Measurements from ENCODE around the gene DDX17.
"Not testable (repeated sequence)": the region's sequence is repeated elsewhere in the genome, so short reads cannot be mapped to it uniquely, and the experiment has no call there.

Gene DDX17

GRCh38 chr22:38494939-38495338 lies 11.2 kb downstream of the DDX17 start:
- DNase-seq (ENCODE audit: extremely low spot score, insufficient read length, low read depth) (no peak), FAIRE-seq (no peak)

GRCh38 chr22:38494498-38494897 lies 11.6 kb downstream of the DDX17 start:
- no peak for FAIRE-seq
- no peak for DNase-seq (ENCODE audit: extremely low spot score, insufficient read length, low read depth)

- no peak for DNase-seq (ENCODE audit: extremely low spot score, insufficient read length, low read depth)
- FAIRE-seq = no peak
These were observed 14.3 kb downstream of the DDX17 start for GRCh38 chr22:38491707-38492348.

- DNase-seq (ENCODE audit: extremely low spot score, insufficient read length, low read depth) (no peak), FAIRE-seq (no peak)
These were observed 15.2 kb downstream of the DDX17 start for GRCh38 chr22:38490915-38491314.

DNA sequence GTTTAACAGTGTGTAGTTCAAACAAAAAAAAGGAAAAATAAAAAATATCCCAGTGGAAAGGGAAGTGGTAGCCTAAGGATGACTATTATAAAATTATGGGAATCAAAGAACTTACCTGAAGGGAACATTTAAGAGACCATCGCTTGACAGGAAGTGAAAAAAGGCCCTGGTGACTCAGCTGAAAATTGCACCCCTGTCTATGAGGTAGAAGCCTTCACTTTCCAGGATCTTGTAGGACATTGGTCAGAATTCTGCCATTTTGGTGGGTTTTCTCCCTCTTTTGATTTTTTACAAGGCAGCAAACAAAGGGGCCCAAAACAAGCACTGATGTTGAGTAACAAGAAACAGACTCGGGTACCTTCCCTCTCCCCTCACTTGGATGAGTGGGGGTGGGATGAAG lies 15.6 kb downstream of the DDX17 start:
- DNase-seq (ENCODE audit: extremely low spot score, insufficient read length, low read depth) (no peak), FAIRE-seq (no peak)

DNA sequence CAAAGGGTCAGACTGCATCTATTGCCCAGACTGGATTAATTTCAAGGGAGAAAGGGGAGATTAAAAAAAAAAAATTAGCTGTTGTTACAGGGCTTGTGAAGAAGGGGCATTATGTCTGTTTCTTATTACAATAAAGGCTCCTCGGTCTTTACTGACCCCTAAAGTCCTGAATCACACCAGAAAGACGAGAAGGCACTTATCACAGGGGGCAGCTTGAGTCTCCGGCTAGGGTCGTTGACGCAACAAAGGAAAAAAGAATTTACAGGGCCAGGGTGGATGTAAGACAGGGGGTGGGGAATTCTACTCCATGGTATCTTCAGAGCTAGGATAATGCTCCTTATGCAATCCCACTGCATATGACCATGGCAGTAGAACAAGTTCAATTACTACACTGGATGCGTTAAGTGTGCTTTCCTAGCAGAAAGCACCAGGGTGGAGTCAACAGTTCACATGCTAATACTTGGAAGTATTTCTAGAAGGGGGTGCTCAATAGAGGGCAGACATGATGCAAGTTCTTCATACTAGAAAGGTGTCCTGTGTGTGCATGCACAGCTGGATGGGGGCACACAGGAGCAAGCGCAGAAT lies 16.5 kb downstream of the DDX17 start:
- FAIRE-seq = no peak
- no peak for DNase-seq (ENCODE audit: extremely low spot score, insufficient read length, low read depth)

- no peak for FAIRE-seq
These were observed 17.0 kb downstream of the DDX17 start for GRCh38 chr22:38489142-38489541.

GRCh38 chr22:38487946-38488345 lies 18.2 kb downstream of the DDX17 start:
- FAIRE-seq (no peak), DNase-seq (ENCODE audit: extremely low spot score, insufficient read length, low read depth) (no peak)

More at GRCh38 chr22:38489142-38489541, 17.0 kb downstream of the DDX17 start:
- DNase-seq (ENCODE audit: extremely low spot score, insufficient read length, low read depth) = no peak

- FAIRE-seq = no peak
- DNase-seq (ENCODE audit: extremely low spot score, insufficient read length, low read depth) = no peak
These were observed 20.3 kb downstream of the DDX17 start for GRCh38 chr22:38485783-38486182.

- DNase-seq (ENCODE audit: extremely low spot score, insufficient read length, low read depth) (no peak), FAIRE-seq (no peak)
These were observed 21.9 kb downstream of the DDX17 start for GRCh38 chr22:38484244-38484643.

DNA sequence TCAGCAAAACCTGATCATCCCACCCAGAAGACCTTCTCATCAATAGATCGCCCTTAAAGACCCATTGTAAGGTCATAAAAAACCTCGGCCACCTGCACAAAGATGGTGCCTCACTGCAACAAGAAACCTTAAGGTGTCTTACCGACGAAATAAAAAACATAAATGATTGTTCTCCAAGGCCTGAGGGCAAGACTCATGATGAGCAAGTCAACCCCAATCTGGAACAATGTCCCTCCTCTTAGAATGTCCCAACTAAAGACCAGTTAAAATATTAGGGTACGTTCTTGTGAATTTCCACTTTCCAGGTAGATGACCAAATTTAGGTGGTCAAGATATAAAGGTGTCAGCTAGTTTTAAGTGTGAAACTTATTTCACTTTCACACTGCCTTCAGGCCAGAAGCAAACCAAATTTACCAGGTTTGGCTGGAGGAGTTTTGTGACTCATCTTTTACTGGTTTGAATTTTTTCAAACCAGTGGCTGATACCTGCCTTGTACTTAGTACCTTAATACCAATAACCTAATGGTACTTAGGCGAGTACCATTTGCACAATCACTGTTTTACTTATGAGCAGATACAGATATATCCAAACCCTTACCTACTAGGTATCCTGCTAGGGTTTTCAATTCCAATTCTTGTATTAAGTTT lies 23.3 kb downstream of the DDX17 start:
- FAIRE-seq (no peak), DNase-seq (ENCODE audit: extremely low spot score, insufficient read length, low read depth) (no peak)

DNA sequence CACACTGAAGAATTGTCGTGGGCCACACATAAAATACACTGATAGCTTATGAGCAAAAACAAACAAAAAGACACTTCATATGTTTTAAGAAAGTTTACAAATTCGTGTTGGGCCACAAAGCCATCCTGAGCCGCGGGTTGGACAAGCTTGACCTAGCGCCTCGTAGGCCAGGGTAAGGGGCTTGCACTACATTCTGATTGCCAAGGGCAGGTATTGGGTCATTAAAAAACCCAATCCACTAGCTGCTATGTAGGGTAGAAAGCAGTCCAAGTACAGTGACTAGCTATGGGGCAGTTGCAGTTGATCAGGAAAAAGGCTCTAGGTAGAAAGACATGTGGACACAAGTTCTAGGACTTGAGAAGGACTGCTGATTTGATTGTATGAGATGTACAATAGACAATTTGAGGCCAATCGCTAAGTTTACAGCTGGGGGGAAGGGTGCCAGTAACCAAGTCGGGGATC lies 24.2 kb downstream of the DDX17 start:
- FAIRE-seq (no peak), DNase-seq (ENCODE audit: extremely low spot score, insufficient read length, low read depth) (no peak)

GRCh38 chr22:38481162-38481870 lies 24.8 kb downstream of the DDX17 start:
- DNase-seq (ENCODE audit: extremely low spot score, insufficient read length, low read depth) (no peak), FAIRE-seq (no peak)

GRCh38 chr22:38479096-38479837 lies 26.8 kb downstream of the DDX17 start:
- FAIRE-seq = no peak
- DNase-seq (ENCODE audit: extremely low spot score, insufficient read length, low read depth) = no peak

GRCh38 chr22:38477585-38477984 lies 28.5 kb downstream of the DDX17 start:
- DNase-seq (ENCODE audit: extremely low spot score, insufficient read length, low read depth) = no peak
- FAIRE-seq = no peak

- FAIRE-seq (no peak), DNase-seq (ENCODE audit: extremely low spot score, insufficient read length, low read depth) (no peak)
These were observed 32.0 kb downstream of the DDX17 start for GRCh38 chr22:38474003-38474607.

GRCh38 chr22:38471237-38471636 lies 34.9 kb downstream of the DDX17 start:
- DNase-seq (ENCODE audit: extremely low spot score, insufficient read length, low read depth) (no peak), FAIRE-seq (no peak)

DNA sequence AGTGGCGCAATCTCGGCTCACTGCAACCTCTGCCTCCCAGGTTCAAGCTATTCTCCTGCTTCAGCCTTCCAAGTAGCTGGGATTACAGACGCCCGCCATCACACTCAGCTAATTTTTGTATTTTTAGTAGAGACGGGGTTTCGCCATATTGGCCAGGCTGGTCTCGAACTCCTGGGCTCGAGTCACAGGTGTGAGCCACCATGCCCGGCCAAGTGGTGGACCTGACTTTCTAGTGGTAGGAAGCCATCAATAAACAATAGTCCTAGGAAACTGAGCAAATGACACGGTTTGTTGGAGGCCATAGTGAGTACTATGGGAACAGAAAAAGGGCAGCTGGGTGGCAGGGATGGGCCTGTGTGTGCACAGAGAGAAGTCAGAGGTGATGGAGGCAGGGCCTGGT lies 35.9 kb downstream of the DDX17 start:
- not testable (repeated sequence) for FAIRE-seq; DNase-seq (ENCODE audit: extremely low spot score, insufficient read length, low read depth)

DNA sequence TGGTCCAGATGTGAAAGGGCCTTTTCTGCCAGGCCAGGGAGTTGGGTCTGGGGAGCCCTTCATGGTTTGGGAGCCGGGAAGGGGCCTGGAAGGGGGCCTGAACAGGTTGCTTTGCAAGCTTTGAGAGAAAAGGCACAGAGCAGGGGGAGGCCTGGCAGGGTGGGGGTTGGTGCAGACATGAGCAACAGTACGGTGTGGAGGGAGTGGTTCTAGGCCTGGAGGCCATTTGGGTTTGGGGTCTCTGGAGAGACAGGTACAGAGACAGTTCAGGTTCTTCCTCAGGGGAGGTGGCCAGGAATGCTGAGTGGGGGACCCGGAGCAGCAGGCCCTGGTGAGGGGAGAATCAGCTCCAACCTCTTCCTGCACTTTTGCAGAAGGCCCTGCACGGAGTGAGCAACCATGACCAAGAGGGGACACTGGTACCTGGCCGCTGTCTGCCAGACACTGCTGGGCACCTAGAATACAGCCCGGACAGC lies 36.8 kb downstream of the DDX17 start:
- FAIRE-seq (no peak), DNase-seq (ENCODE audit: extremely low spot score, insufficient read length, low read depth) (no peak)
